ENCODE measurements around the gene CHST3. TPM values are rescaled to one million over a fixed set of nuclear protein-coding genes. Genes with fewer than 3 reads are reported as not detected.

CHST3 gene
- total and polyA plus RNA-seq, 9 of the 15 experiments (the other 6 are each of a cell fraction or from before 2014, with no cell fraction given), result 0.01 to 1.3 (median 0.15) TPM

GRCh38 chr10:71918992-71919391, 45.2 kb upstream of the CHST3 start (continued):
- 0 out of 2 replicates have a peak, but pooled peaks have one; percentile 12 for TF ChIP-seq MGA (IDR thresholded peaks at IDR 0.05)
- peak; percentile 23; the same call in 1 of the 2 replicates for TF ChIP-seq MAX (CRISPR knock-in tag; IDR thresholded peaks at IDR 0.05)
- no peak for TF ChIP-seq NFIX (CRISPR knock-in tag; IDR thresholded peaks at IDR 0.05; ENCODE audit: low read depth)
- TF ChIP-seq ZNF324 (CRISPR knock-in tag; IDR thresholded peaks at IDR 0.05), result no peak
- no peak for TF ChIP-seq ZNF354B (CRISPR knock-in tag; IDR thresholded peaks at IDR 0.05)

Data from K562 (cell line).